OCI-LY1 (cell line): ENCODE data around the gene JPH3.

Experiments
- H2AFZ ChIP-seq: fragments of 200-600 bp; sonication (generic), shearing (Covaris generic); 2 replicates; pipeline ENCODE4 v1.6.0; 2014; ENCODE audit warnings: antibody characterized with exemption, mild to moderate bottlenecking, low read length
- H3F3A ChIP-seq: fragments of 200-600 bp; sonication (generic), shearing (Covaris generic); 2 replicates; pipeline ENCODE4 v1.6.0; 2014; ENCODE audit warnings: mild to moderate bottlenecking, antibody characterized with exemption, low read length, moderate library complexity; ENCODE audit not compliant: insufficient read depth
- H3K27ac ChIP-seq: fragments of 200-600 bp; sonication (generic); 2 replicates; pipeline ENCODE4 v1.5.1; 2014; ENCODE audit warnings: low read length, mixed run types, mild to moderate bottlenecking, low read depth; ENCODE audit not compliant: poor library complexity, severe bottlenecking
- H3K27me3 ChIP-seq: fragments of 200-600 bp; sonication (generic); 2 replicates; pipeline ENCODE4 v1.6.0; 2014; ENCODE audit warnings: antibody characterized with exemption, mild to moderate bottlenecking, low read length, moderate library complexity; ENCODE audit not compliant: insufficient read depth
- H3K36me3 ChIP-seq: fragments of 200-600 bp; sonication (generic); 2 replicates; pipeline ENCODE4 v1.6.1; 2014; ENCODE audit warnings: mild to moderate bottlenecking, antibody characterized with exemption, low read length, moderate library complexity, mixed read lengths; ENCODE audit not compliant: insufficient read depth
- H3K4me1 ChIP-seq: fragments of 200-600 bp; sonication (generic); 2 replicates; pipeline ENCODE4 v1.5.1; 2014; ENCODE audit warnings: mild to moderate bottlenecking, low read length, moderate library complexity; ENCODE audit not compliant: insufficient read depth, severe bottlenecking
- H3K4me2 ChIP-seq: fragments of 200-600 bp; sonication (generic), shearing (Covaris generic); 2 replicates; pipeline ENCODE4 v1.6.1; 2014; ENCODE audit warnings: low read length
- H3K4me3 ChIP-seq: fragments of 200-600 bp; sonication (generic); 2 replicates; pipeline ENCODE4 v1.5.1; 2014; ENCODE audit warnings: low read length, low read depth, mild to moderate bottlenecking, mixed read lengths; ENCODE audit not compliant: poor library complexity, severe bottlenecking
- H3K79me2 ChIP-seq: fragments of 200-600 bp; shearing (Covaris generic); 2 replicates; pipeline ENCODE4 v1.6.1; 2016; ENCODE audit warnings: mixed run types, low read length, mixed read lengths; ENCODE audit not compliant: insufficient read depth
- H3K9ac ChIP-seq: fragments of 200-600 bp; sonication (generic), shearing (Covaris generic); 2 replicates; pipeline ENCODE4 v1.6.1; 2014; ENCODE audit warnings: mild to moderate bottlenecking, low read length, mixed read lengths
- H3K9me2 ChIP-seq: fragments of 200-600 bp; sonication (generic), shearing (Covaris generic); 2 replicates; pipeline ENCODE4 v1.6.1; 2014; ENCODE audit warnings: low read depth, mild to moderate bottlenecking, low read length, mixed read lengths
- H3K9me3 ChIP-seq: fragments of 200-600 bp; shearing (Covaris generic); 2 replicates; pipeline ENCODE4 v1.6.1; 2014; ENCODE audit warnings: low read length, mixed read lengths
- H4K20me1 ChIP-seq: fragments of 200-600 bp; sonication (generic), shearing (Covaris generic); 2 replicates; pipeline ENCODE4 v1.6.0; 2016; ENCODE audit warnings: mild to moderate bottlenecking, low read length; ENCODE audit not compliant: insufficient read depth
- EZH2 ChIP-seq: fragments of 200-600 bp; sonication (generic), shearing (Covaris generic); IDR thresholded peaks from 2 replicates; pipeline ENCODE4 v1.8.0; 2017; ENCODE audit warnings: borderline replicate concordance, mixed run types, mild to moderate bottlenecking, antibody characterized with exemption, low read length, moderate library complexity, mixed read lengths
- TF ChIP-seq, protein P1 (sequence below): fragments of 200-600 bp; sonication (generic), shearing (Covaris generic); IDR thresholded peaks from 2 replicates; pipeline ENCODE4 v1.5.1; 2017; ENCODE audit warnings: mild to moderate bottlenecking, antibody characterized with exemption, low read length, moderate library complexity, mixed read lengths

The JPH3 gene

GRCh38 chr16:87619360-87620200, 17.3 kb downstream of the JPH3 start:
- no peak for TF ChIP-seq EZH2
- Histone ChIP-seq H3K9ac (no peak overlapping the region), H3K9me3 (no peaks in the 10 kb centered on the region), H3F3A (no peaks in the 10 kb centered on the region), H3K27me3 (no peaks in the 10 kb centered on the region; the same call in 1 of the 2 replicates), H3K79me2 (no peaks in the 10 kb centered on the region), H2AFZ (no peak overlapping the region), H3K4me1 (no peaks in the 10 kb centered on the region), H3K9me2 (no peaks in the 10 kb centered on the region), H3K36me3 (no peaks in the 10 kb centered on the region), H3K4me3 (no peak overlapping the region), H3K4me2 (no peak overlapping the region), H4K20me1 (no peaks in the 10 kb centered on the region), H3K27ac (no peak overlapping the region)

GRCh38 chr16:87620201-87620495, 17.8 kb downstream of the JPH3 start:
- no peak overlapping the region for H3K4me3 ChIP-seq
- H3K4me2 ChIP-seq: no peak overlapping the region
- no peak overlapping the region for H3K27ac ChIP-seq
- TF ChIP-seq, protein P1, sequence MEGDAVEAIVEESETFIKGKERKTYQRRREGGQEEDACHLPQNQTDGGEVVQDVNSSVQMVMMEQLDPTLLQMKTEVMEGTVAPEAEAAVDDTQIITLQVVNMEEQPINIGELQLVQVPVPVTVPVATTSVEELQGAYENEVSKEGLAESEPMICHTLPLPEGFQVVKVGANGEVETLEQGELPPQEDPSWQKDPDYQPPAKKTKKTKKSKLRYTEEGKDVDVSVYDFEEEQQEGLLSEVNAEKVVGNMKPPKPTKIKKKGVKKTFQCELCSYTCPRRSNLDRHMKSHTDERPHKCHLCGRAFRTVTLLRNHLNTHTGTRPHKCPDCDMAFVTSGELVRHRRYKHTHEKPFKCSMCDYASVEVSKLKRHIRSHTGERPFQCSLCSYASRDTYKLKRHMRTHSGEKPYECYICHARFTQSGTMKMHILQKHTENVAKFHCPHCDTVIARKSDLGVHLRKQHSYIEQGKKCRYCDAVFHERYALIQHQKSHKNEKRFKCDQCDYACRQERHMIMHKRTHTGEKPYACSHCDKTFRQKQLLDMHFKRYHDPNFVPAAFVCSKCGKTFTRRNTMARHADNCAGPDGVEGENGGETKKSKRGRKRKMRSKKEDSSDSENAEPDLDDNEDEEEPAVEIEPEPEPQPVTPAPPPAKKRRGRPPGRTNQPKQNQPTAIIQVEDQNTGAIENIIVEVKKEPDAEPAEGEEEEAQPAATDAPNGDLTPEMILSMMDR: no peak
- TF ChIP-seq EZH2: no peak
- no peak overlapping the region for H2AFZ ChIP-seq
- H3K4me1 ChIP-seq: no peaks in the 10 kb centered on the region
- H3K79me2 ChIP-seq: no peaks in the 10 kb centered on the region
- no peaks in the 10 kb centered on the region for H3K9me2 ChIP-seq
- H3K36me3 ChIP-seq: no peaks in the 10 kb centered on the region
- no peaks in the 10 kb centered on the region for H3F3A ChIP-seq
- H3K9me3 ChIP-seq: no peaks in the 10 kb centered on the region
- H3K27me3 ChIP-seq: no peaks in the 10 kb centered on the region; the same call in 1 of the 2 replicates
- no peaks in the 10 kb centered on the region for H4K20me1 ChIP-seq
- H3K9ac ChIP-seq: no peak overlapping the region

DNA sequence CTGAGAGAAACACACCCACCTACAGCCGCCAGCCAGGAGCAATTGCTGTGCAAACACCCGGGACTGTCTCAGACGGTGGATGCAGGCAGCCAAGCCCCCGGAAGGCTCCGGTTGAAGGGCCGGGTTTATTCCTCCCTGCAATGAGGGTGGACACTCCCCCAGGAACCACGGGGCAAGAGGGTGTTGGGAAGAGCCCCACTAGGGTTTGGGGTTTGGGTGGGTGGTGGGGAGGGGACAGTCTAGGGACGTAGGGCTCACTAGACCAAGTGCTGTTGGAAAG, 19.2 kb downstream of the JPH3 start:
- Histone ChIP-seq H3K36me3 (no peaks in the 10 kb centered on the region), H3K27ac (no peak overlapping the region), H3K4me1 (no peaks in the 10 kb centered on the region), H3K9ac (no peak overlapping the region), H3K79me2 (no peaks in the 10 kb centered on the region), H3K9me2 (no peaks in the 10 kb centered on the region), H3K27me3 (no peaks in the 10 kb centered on the region; the same call in 1 of the 2 replicates), H3K4me3 (no peak overlapping the region), H2AFZ (no peak overlapping the region), H4K20me1 (no peaks in the 10 kb centered on the region), H3K4me2 (no peak overlapping the region), H3F3A (no peaks in the 10 kb centered on the region), H3K9me3 (no peaks in the 10 kb centered on the region)
- TF ChIP-seq, protein P1: no peak
- no peak for TF ChIP-seq EZH2
